CD4-positive, alpha-beta T cell (primary cell): ENCODE data around the gene ARHGEF10L. TPM values are rescaled to one million over a fixed set of nuclear protein-coding genes. Genes with fewer than 3 reads are reported as not detected.

ENCODE experiments used
- ATAC-seq: fragments of 200-7000 bp; cut with Tn5 transposase; one replicate; pipeline ENCODE4 v1.10.0; 2022; ENCODE audit warnings: mild to moderate bottlenecking; ENCODE audit not compliant: poor library complexity
- CTCF ChIA-PET: fragments of 350-600 bp; sonication (Branson Sonifier 250); formaldehyde crosslinking; loops from one replicate; lab custom pipeline; 2021; ENCODE audit warnings: antibody characterized with exemption, inconsistent platforms; lab: Charles Lee
- POLR2A ChIA-PET: fragments of 350-600 bp; sonication (Branson Sonifier 250); formaldehyde crosslinking; loops from one replicate; lab custom pipeline; 2021; ENCODE audit warnings: antibody characterized with exemption, inconsistent platforms; lab: Charles Lee
- DNase-seq, 14 experiments: peaks; one replicate each; pipeline ENCODE4 v3.0.0-alpha.2; 2013 to 2020; ENCODE audit warnings: mixed read lengths in 2 of 14
- H3K27ac ChIP-seq, 2 donors: one replicate each; pipeline versions ENCODE4 v1.5.1 to v1.7.0; 2013; ENCODE audit warnings: low read length in 2 of 2, low read depth in 1 of 2, mild to moderate bottlenecking in 1 of 2
- H3K27me3 ChIP-seq, 2 experiments: 1 replicate in 1 of 2; 2 replicates in 1 of 2; pipeline versions ENCODE4 v1.6.1 to v1.7.0; 2013; ENCODE audit warnings: low read length in 2 of 2, control low read depth in 1 of 2, mild to moderate bottlenecking in 1 of 2, moderate library complexity in 1 of 2; ENCODE audit not compliant: insufficient read depth in 2 of 2, control insufficient read depth in 1 of 2
- H3K36me3 ChIP-seq: one replicate; pipeline ENCODE4 v1.6.1; 2013; ENCODE audit warnings: low read length, control low read depth; ENCODE audit not compliant: insufficient read depth
- H3K4me1 ChIP-seq: one replicate; pipeline ENCODE4 v1.6.1; 2013; ENCODE audit warnings: low read length, control low read depth; ENCODE audit not compliant: insufficient read depth
- H3K4me3 ChIP-seq: one replicate; pipeline ENCODE4 v1.5.1; 2013; ENCODE audit warnings: mild to moderate bottlenecking, low read length, moderate library complexity
- H3K9me3 ChIP-seq, 2 experiments: 1 replicate in 1 of 2; 2 replicates in 1 of 2; pipeline versions ENCODE4 v1.6.1 to v1.7.0; 2013; ENCODE audit warnings: low read length in 2 of 2, mild to moderate bottlenecking in 2 of 2, control low read depth in 1 of 2, moderate library complexity in 1 of 2; ENCODE audit not compliant: control insufficient read depth in 1 of 2, insufficient read depth in 1 of 2
- H3K27ac Mint-ChIP-seq: one replicate; pipeline ENCODE4 v1.8.0; 2020; ENCODE audit warnings: mixed read lengths
- H3K27me3 Mint-ChIP-seq: one replicate; pipeline ENCODE4 v1.8.0; 2021; ENCODE audit warnings: mixed read lengths
- H3K36me3 Mint-ChIP-seq: one replicate; pipeline ENCODE4 v1.8.0; 2021; ENCODE audit warnings: low read depth, mixed read lengths
- H3K4me1 Mint-ChIP-seq: one replicate; pipeline ENCODE4 v1.8.0; 2021; ENCODE audit warnings: low read depth, mixed read lengths
- H3K4me3 Mint-ChIP-seq: one replicate; pipeline ENCODE4 v1.8.0; 2020; ENCODE audit warnings: mild to moderate bottlenecking, mixed read lengths
- H3K9me3 Mint-ChIP-seq: one replicate; pipeline ENCODE4 v1.8.0; 2020; ENCODE audit warnings: mixed read lengths
- CTCF ChIP-seq: fragments of 200-600 bp; IDR thresholded peaks from one replicate; pipeline ENCODE4 v1.8.0; 2022; ENCODE audit warnings: antibody characterized with exemption, mild to moderate bottlenecking
- intact Hi-C, 2 experiments: fragments of 100-400 bp; cut with DNase I in 1 of 2; cut with micrococcal nuclease in 1 of 2; formaldehyde crosslinking; loops; one replicate each; pipeline versions ENCODE4 v1.15.1 to v1.9.0; 2023 to 2025; cut with DNase I, micrococcal nuclease
- total RNA-seq, 174 experiments: library from RNA in 2 of 174; stranded (reverse) in 2 of 174; gene quantifications; one replicate each; pipeline ENCODE4 v1.2.3 and lab custom pipeline; 2021 to 2026

ARHGEF10L gene
- total RNA-seq, 2 experiments from 2014 or later, result 0.11 to 0.22 TPM

- DNase-seq, result no peak
- H3K36me3 ChIP-seq, result no peaks in the 10 kb centered on the region
- ATAC-seq, result no peak
- no peaks in the 10 kb centered on the region for H3K27me3 ChIP-seq
- CTCF ChIA-PET, result no interaction called here
- no peak for TF ChIP-seq CTCF
- H3K4me3 ChIP-seq, result no peak overlapping the region
- Mint-ChIP-seq H3K27me3 (no peaks in the 10 kb centered on the region), H3K36me3 (no peaks in the 10 kb centered on the region), H3K4me3 (no peak overlapping the region), H3K4me1 (no peaks in the 10 kb centered on the region), H3K27ac (no peak overlapping the region), H3K9me3 (no peaks in the 10 kb centered on the region)
- H3K9me3 ChIP-seq, result no peaks in the 10 kb centered on the region
- H3K4me1 ChIP-seq, result no peaks in the 10 kb centered on the region
- H3K27ac ChIP-seq, result no peak overlapping the region
- intact Hi-C loops, result no loop called here
- POLR2A ChIA-PET, result no interaction called here
Measured at GRCh38 chr1:17509363-17509762, 30.1 kb upstream of the ARHGEF10L start.

- Histone ChIP-seq H3K4me1 (no peaks in the 10 kb centered on the region), H3K27ac (no peak overlapping the region), H3K27me3 (peaks cover 0 to 4% of the 10 kb centered on the region in 2 experiments), H3K36me3 (no peaks in the 10 kb centered on the region), H3K4me3 (no peak overlapping the region), H3K9me3 (no peaks in the 10 kb centered on the region)
- DNase-seq, result no peak
- Mint-ChIP-seq H3K4me3 (no peak overlapping the region), H3K27me3 (no peaks in the 10 kb centered on the region), H3K27ac (no peak overlapping the region), H3K4me1 (no peaks in the 10 kb centered on the region), H3K9me3 (no peaks in the 10 kb centered on the region), H3K36me3 (no peaks in the 10 kb centered on the region)
- ATAC-seq, result no peak
- intact Hi-C loops, result no loop called here
- no peak for TF ChIP-seq CTCF
- POLR2A ChIA-PET, result interaction anchor here (0.6 kb wide), 1 partner anchor 23 kb away, joined by 4 read pairs; no protein-coding TSS in a partner anchor
- CTCF ChIA-PET, result no interaction called here
Measured at GRCh38 chr1:17510138-17510537, 29.4 kb upstream of the ARHGEF10L start.

GRCh38 chr1:17511188-17511587 is 28.3 kb upstream of the ARHGEF10L start:
- Histone ChIP-seq H3K27me3 (peaks cover 0 to 6% of the 10 kb centered on the region in 2 experiments), H3K27ac (no peak overlapping the region), H3K36me3 (no peaks in the 10 kb centered on the region), H3K4me1 (no peaks in the 10 kb centered on the region), H3K4me3 (no peak overlapping the region), H3K9me3 (no peaks in the 10 kb centered on the region)
- Mint-ChIP-seq H3K4me3 (no peak overlapping the region), H3K9me3 (no peaks in the 10 kb centered on the region), H3K27me3 (no peaks in the 10 kb centered on the region), H3K4me1 (no peaks in the 10 kb centered on the region), H3K36me3 (no peaks in the 10 kb centered on the region), H3K27ac (no peak overlapping the region)
- intact Hi-C loops, result no loop called here
- TF ChIP-seq CTCF, result no peak
- POLR2A ChIA-PET, result no interaction called here
- DNase-seq, result no peak
- CTCF ChIA-PET, result no interaction called here
- ATAC-seq, result no peak
